GM23338 (cell line): ENCODE measurements around the gene ADAMTS17.

Source experiments
- EZH2 ChIP-seq: fragments of 200-600 bp; sonication (generic); IDR thresholded peaks from one replicate; pipeline ENCODE4 v1.8.0; 2017; ENCODE audit warnings: antibody characterized with exemption, mild to moderate bottlenecking, low read depth; ENCODE audit not compliant: unreplicated experiment
- EZH2phosphoT487 ChIP-seq: fragments of 200-600 bp; sonication (generic); IDR thresholded peaks from one replicate; pipeline ENCODE4 v1.8.1; 2018; ENCODE audit warnings: antibody characterized with exemption; ENCODE audit not compliant: unreplicated experiment
- POLR2AphosphoS5 ChIP-seq: IDR thresholded peaks from 2 replicates; pipeline ENCODE4 v1.6.1; 2016; ENCODE audit warnings: antibody characterized with exemption, low read depth
- ZNF331 ChIP-seq: fragments of 250-450 bp; sonication (Bioruptor Pico); IDR thresholded peaks from 2 replicates; pipeline ENCODE4 v1.5.0; 2020; ENCODE audit warnings: low read depth, mild to moderate bottlenecking, moderate library complexity
- TF ChIP-seq, protein P1 (sequence below): IDR thresholded peaks from one replicate; pipeline ENCODE4 v1.6.1; 2018; ENCODE audit warnings: antibody characterized with exemption; ENCODE audit not compliant: unreplicated experiment
- TF ChIP-seq, protein P2 (sequence below), 2 experiments: fragments of 200-600 bp in 1 of 2; sonication (generic) in 1 of 2; conservative IDR thresholded peaks; 2 replicates each; pipeline versions ENCODE4 v1.5.1 to v1.6.1; 2016 to 2017; ENCODE audit warnings: antibody characterized with exemption in 2 of 2, low read depth in 2 of 2, mild to moderate bottlenecking in 2 of 2, moderate library complexity in 1 of 2
- TF ChIP-seq, protein P3 (sequence below): IDR thresholded peaks from 2 replicates; pipeline ENCODE4 v1.6.1; 2016; ENCODE audit warnings: antibody characterized with exemption

DNA sequence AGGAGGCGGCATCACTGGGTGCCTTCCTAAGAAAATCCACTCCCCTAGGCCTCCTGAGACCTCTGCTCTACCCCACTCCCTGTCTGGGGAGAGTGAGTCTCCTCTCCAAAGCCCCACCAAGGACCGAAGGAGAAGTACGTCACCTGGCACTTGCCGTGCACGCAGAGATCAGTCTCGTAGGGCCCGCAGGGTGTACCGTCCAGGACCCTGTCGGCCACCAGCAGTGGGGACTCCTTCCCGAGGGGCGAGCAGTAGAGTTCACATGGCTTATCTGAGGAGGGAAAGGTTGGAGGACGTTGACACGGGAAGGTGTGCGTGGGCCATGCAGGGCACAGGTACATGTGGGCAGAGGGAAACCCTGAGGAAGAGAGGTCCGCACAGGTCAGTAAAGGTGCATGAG, 232.9 kb downstream of the ADAMTS17 start:
- TF ChIP-seq, protein P1, sequence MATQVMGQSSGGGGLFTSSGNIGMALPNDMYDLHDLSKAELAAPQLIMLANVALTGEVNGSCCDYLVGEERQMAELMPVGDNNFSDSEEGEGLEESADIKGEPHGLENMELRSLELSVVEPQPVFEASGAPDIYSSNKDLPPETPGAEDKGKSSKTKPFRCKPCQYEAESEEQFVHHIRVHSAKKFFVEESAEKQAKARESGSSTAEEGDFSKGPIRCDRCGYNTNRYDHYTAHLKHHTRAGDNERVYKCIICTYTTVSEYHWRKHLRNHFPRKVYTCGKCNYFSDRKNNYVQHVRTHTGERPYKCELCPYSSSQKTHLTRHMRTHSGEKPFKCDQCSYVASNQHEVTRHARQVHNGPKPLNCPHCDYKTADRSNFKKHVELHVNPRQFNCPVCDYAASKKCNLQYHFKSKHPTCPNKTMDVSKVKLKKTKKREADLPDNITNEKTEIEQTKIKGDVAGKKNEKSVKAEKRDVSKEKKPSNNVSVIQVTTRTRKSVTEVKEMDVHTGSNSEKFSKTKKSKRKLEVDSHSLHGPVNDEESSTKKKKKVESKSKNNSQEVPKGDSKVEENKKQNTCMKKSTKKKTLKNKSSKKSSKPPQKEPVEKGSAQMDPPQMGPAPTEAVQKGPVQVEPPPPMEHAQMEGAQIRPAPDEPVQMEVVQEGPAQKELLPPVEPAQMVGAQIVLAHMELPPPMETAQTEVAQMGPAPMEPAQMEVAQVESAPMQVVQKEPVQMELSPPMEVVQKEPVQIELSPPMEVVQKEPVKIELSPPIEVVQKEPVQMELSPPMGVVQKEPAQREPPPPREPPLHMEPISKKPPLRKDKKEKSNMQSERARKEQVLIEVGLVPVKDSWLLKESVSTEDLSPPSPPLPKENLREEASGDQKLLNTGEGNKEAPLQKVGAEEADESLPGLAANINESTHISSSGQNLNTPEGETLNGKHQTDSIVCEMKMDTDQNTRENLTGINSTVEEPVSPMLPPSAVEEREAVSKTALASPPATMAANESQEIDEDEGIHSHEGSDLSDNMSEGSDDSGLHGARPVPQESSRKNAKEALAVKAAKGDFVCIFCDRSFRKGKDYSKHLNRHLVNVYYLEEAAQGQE, result no peak
- no peak for TF ChIP-seq ZNF331 (CRISPR knock-in tag)
- TF ChIP-seq, protein P2, sequence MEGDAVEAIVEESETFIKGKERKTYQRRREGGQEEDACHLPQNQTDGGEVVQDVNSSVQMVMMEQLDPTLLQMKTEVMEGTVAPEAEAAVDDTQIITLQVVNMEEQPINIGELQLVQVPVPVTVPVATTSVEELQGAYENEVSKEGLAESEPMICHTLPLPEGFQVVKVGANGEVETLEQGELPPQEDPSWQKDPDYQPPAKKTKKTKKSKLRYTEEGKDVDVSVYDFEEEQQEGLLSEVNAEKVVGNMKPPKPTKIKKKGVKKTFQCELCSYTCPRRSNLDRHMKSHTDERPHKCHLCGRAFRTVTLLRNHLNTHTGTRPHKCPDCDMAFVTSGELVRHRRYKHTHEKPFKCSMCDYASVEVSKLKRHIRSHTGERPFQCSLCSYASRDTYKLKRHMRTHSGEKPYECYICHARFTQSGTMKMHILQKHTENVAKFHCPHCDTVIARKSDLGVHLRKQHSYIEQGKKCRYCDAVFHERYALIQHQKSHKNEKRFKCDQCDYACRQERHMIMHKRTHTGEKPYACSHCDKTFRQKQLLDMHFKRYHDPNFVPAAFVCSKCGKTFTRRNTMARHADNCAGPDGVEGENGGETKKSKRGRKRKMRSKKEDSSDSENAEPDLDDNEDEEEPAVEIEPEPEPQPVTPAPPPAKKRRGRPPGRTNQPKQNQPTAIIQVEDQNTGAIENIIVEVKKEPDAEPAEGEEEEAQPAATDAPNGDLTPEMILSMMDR (conservative IDR thresholded peaks at IDR 0.05; ENCODE audit: low read depth in 2 of 2), result no peak
- no peak for TF ChIP-seq POLR2AphosphoS5
- no peak for TF ChIP-seq EZH2phosphoT487
- TF ChIP-seq, protein P3, sequence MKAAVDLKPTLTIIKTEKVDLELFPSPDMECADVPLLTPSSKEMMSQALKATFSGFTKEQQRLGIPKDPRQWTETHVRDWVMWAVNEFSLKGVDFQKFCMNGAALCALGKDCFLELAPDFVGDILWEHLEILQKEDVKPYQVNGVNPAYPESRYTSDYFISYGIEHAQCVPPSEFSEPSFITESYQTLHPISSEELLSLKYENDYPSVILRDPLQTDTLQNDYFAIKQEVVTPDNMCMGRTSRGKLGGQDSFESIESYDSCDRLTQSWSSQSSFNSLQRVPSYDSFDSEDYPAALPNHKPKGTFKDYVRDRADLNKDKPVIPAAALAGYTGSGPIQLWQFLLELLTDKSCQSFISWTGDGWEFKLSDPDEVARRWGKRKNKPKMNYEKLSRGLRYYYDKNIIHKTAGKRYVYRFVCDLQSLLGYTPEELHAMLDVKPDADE, result no peak
- TF ChIP-seq EZH2, result no peak
